HepG2 (cell line): Measurements from ENCODE around the gene NOXA1. TPM values are rescaled to one million over a fixed set of nuclear protein-coding genes. Genes with fewer than 3 reads are reported as not detected.

ENCODE experiments used
- AGO1 ChIP-seq: fragments of 200-400 bp; formaldehyde crosslinking; IDR thresholded peaks from 2 replicates; pipeline ENCODE4 v1.6.1; 2017; ENCODE audit warnings: mild to moderate bottlenecking, low read depth, low read length, moderate library complexity; ENCODE audit not compliant: poor library complexity, severe bottlenecking
- CHD2 ChIP-seq: IDR thresholded peaks from 2 replicates; pipeline ENCODE4 v1.6.1; 2011; ENCODE audit warnings: low read depth, low read length, improper control_type of control experiment
- EP300 ChIP-seq, 3 experiments: sonication (generic) in 1 of 3; formaldehyde crosslinking in 1 of 3; IDR thresholded peaks; 2 replicates each; pipeline versions ENCODE4 v1.5.1 to v1.6.1; 2011 to 2020; ENCODE audit warnings: low read depth in 2 of 3, low read length in 2 of 3, borderline replicate concordance in 1 of 3, improper control_type of control experiment in 1 of 3, mild to moderate bottlenecking in 1 of 3, missing genetic modification reagents in 1 of 3, moderate library complexity in 1 of 3
- KMT2B ChIP-seq: IDR thresholded peaks from 2 replicates; pipeline ENCODE4 v1.6.1; 2016; ENCODE audit warnings: missing genetic modification reagents, missing compliant biosample characterization
- LCORL ChIP-seq, 2 experiments: fragments of 450-650 bp in 1 of 2; sonication (generic) in 1 of 2; formaldehyde crosslinking in 1 of 2; IDR thresholded peaks; 2 replicates each; pipeline versions ENCODE4 v1.5.0 to v1.6.1; 2017 to 2020; ENCODE audit warnings: antibody characterized with exemption in 1 of 2, missing genetic modification reagents in 1 of 2
- NONO ChIP-seq, 2 experiments: fragments of 450-650 bp in 1 of 2; sonication (generic) in 1 of 2; formaldehyde crosslinking in 1 of 2; IDR thresholded peaks in 1 of 2; conservative IDR thresholded peaks in 1 of 2; 2 replicates each; pipeline versions ENCODE4 v1.6.1 to v1.8.0; 2017 to 2022; ENCODE audit warnings: mild to moderate bottlenecking in 1 of 2, missing genetic modification reagents in 1 of 2, moderate library complexity in 1 of 2
- PHB2 ChIP-seq: fragments of 450-650 bp; IDR thresholded peaks from 2 replicates; pipeline ENCODE4 v1.6.1; 2018; ENCODE audit not compliant: partially characterized antibody
- REPIN1 ChIP-seq: sonication (generic); formaldehyde crosslinking; IDR thresholded peaks from 2 replicates; pipeline ENCODE4 v1.8.0; 2022; ENCODE audit warnings: missing genetic modification reagents, low read depth, mild to moderate bottlenecking, borderline replicate concordance
- SRF ChIP-seq: IDR thresholded peaks from 2 replicates; pipeline ENCODE4 v1.6.1; 2011; ENCODE audit warnings: mild to moderate bottlenecking, low read depth, low read length, moderate library complexity
- SSRP1 ChIP-seq: IDR thresholded peaks from 2 replicates; pipeline ENCODE4 v1.6.1; 2016; ENCODE audit warnings: control low read depth
- ZNF282 ChIP-seq: fragments of 450-650 bp; IDR thresholded peaks from 2 replicates; pipeline ENCODE4 v1.6.1; 2018; ENCODE audit not compliant: partially characterized antibody
- polyA plus RNA-seq, 8 experiments: library from polyadenylated mRNA; depleted of rRNA in 3 of 8; stranded (reverse) in 7 of 8; unstranded in 1 of 8; fragments of >200 nt; fragmentation: Illumina TruSeq in 4 of 8; extraction: Trizol in 4 of 8; gene quantifications; 2 replicates each; pipeline versions ENCODE4 v1.2.1 to v1.2.3, GENCODE V29; 2011 to 2016; ENCODE audit warnings: low read depth in 4 of 8, missing spikeins in 1 of 8, mixed read lengths in 1 of 8; ENCODE audit not compliant: insufficient read depth in 1 of 8
- total RNA-seq, 5 experiments: library from RNA; depleted of rRNA; stranded (reverse); fragments of >200 nt; fragmentation: Illumina TruSeq; extraction: Trizol; gene quantifications; 2 replicates each; pipeline ENCODE4 v1.2.3, GENCODE V29; 2016; ENCODE audit warnings: low read depth in 1 of 5
- TF ChIP-seq, protein P1 (sequence below): sonication (generic); formaldehyde crosslinking; IDR thresholded peaks from 2 replicates; pipeline ENCODE4 v1.5.0; 2020; ENCODE audit warnings: mild to moderate bottlenecking, missing genetic modification reagents, borderline replicate concordance
- TF ChIP-seq, protein P2 (sequence below): sonication (generic); formaldehyde crosslinking; IDR thresholded peaks from 2 replicates; pipeline ENCODE4 v1.5.0; 2020; ENCODE audit warnings: missing genetic modification reagents
- TF ChIP-seq, protein P3 (sequence below): sonication (generic); formaldehyde crosslinking; IDR thresholded peaks from 2 replicates; pipeline ENCODE4 v1.5.0; 2020; ENCODE audit warnings: mild to moderate bottlenecking, missing genetic modification reagents

NOXA1 gene
- total and polyA plus RNA-seq, 2 of the 13 experiments (the other 11 are each of a cell fraction or from before 2014, with no cell fraction given): 0.78 to 1.2 TPM

DNA sequence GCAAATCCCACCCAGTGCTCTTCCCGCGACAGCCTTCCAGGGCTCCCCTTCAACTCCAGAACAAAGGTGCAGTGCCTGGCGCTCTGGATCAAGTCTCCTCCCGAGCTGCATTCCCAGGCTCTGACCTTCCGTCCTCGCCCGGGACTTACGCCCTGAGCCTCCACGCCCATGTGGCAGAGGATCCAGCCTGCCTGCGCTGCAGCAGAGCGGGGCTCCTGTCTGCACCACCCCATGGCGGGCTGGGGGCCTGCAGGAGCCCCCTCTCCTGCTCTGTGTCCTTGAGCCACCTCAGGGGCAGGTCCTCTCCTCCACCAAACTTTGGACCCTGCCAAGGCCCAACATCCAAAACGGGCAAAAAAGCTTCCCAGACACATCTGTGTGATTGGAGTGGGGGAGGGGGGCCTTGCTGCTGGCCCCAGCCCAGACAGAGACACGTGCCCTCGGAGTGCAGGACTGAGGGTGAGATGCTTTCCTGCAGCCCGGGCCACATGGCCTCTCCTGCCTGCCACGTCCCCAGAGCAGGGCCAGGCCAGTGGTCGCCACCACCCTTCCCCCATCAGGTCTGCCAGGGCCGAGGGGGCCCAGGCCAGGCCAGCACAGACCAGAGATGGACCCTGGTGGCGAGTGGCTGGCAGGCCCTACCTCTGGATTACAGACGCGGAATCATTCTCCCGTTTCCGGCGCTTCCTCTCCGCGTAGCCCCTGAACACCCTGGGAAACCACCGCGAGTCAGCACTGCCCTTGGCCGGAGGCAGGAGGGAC lies 31.6 kb downstream of the NOXA1 start (continued):
- TF ChIP-seq, protein P1, sequence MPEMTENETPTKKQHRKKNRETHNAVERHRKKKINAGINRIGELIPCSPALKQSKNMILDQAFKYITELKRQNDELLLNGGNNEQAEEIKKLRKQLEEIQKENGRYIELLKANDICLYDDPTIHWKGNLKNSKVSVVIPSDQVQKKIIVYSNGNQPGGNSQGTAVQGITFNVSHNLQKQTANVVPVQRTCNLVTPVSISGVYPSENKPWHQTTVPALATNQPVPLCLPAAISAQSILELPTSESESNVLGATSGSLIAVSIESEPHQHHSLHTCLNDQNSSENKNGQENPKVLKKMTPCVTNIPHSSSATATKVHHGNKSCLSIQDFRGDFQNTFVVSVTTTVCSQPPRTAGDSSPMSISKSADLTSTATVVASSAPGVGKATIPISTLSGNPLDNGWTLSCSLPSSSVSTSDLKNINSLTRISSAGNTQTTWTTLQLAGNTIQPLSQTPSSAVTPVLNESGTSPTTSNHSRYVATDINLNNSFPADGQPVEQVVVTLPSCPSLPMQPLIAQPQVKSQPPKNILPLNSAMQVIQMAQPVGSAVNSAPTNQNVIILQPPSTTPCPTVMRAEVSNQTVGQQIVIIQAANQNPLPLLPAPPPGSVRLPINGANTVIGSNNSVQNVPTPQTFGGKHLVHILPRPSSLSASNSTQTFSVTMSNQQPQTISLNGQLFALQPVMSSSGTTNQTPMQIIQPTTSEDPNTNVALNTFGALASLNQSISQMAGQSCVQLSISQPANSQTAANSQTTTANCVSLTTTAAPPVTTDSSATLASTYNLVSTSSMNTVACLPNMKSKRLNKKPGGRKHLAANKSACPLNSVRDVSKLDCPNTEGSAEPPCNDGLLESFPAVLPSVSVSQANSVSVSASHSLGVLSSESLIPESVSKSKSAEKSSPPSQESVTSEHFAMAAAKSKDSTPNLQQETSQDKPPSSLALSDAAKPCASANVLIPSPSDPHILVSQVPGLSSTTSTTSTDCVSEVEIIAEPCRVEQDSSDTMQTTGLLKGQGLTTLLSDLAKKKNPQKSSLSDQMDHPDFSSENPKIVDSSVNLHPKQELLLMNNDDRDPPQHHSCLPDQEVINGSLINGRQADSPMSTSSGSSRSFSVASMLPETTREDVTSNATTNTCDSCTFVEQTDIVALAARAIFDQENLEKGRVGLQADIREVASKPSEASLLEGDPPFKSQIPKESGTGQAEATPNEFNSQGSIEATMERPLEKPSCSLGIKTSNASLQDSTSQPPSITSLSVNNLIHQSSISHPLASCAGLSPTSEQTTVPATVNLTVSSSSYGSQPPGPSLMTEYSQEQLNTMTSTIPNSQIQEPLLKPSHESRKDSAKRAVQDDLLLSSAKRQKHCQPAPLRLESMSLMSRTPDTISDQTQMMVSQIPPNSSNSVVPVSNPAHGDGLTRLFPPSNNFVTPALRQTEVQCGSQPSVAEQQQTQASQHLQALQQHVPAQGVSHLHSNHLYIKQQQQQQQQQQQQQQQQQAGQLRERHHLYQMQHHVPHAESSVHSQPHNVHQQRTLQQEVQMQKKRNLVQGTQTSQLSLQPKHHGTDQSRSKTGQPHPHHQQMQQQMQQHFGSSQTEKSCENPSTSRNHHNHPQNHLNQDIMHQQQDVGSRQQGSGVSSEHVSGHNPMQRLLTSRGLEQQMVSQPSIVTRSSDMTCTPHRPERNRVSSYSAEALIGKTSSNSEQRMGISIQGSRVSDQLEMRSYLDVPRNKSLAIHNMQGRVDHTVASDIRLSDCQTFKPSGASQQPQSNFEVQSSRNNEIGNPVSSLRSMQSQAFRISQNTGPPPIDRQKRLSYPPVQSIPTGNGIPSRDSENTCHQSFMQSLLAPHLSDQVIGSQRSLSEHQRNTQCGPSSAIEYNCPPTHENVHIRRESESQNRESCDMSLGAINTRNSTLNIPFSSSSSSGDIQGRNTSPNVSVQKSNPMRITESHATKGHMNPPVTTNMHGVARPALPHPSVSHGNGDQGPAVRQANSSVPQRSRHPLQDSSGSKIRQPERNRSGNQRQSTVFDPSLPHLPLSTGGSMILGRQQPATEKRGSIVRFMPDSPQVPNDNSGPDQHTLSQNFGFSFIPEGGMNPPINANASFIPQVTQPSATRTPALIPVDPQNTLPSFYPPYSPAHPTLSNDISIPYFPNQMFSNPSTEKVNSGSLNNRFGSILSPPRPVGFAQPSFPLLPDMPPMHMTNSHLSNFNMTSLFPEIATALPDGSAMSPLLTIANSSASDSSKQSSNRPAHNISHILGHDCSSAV (CRISPR knock-in tag): no peak; the same call in 1 of the 2 replicates
- TF ChIP-seq, protein P2, sequence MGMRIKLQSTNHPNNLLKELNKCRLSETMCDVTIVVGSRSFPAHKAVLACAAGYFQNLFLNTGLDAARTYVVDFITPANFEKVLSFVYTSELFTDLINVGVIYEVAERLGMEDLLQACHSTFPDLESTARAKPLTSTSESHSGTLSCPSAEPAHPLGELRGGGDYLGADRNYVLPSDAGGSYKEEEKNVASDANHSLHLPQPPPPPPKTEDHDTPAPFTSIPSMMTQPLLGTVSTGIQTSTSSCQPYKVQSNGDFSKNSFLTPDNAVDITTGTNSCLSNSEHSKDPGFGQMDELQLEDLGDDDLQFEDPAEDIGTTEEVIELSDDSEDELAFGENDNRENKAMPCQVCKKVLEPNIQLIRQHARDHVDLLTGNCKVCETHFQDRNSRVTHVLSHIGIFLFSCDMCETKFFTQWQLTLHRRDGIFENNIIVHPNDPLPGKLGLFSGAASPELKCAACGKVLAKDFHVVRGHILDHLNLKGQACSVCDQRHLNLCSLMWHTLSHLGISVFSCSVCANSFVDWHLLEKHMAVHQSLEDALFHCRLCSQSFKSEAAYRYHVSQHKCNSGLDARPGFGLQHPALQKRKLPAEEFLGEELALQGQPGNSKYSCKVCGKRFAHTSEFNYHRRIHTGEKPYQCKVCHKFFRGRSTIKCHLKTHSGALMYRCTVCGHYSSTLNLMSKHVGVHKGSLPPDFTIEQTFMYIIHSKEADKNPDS (CRISPR knock-in tag): no peak
- TF ChIP-seq SSRP1 (CRISPR knock-in tag) (no peak), SRF (peak; percentile 65; the same call in 1 of the 2 replicates), CHD2 (peak; percentile 47; the same call in 1 of the 2 replicates), EP300 (IDR thresholded peaks at IDR 0.05; ENCODE audit: low read depth in 2 of 2, low read length in 2 of 2) (peak in 1 of 2 experiments; percentile 70; a peak in 2 of 4 replicates), EP300 (CRISPR knock-in tag; IDR thresholded peaks at IDR 0.05; ENCODE audit: borderline replicate concordance) (peak; percentile 84), KMT2B (CRISPR knock-in tag) (peak; percentile 79), PHB2 (no peak), ZNF282 (no peak), LCORL (IDR thresholded peaks at IDR 0.05) (no peak), LCORL (CRISPR knock-in tag; IDR thresholded peaks at IDR 0.05) (peak; percentile 92), REPIN1 (CRISPR knock-in tag) (peak; percentile 88), AGO1 (no peak), NONO (IDR thresholded peaks at IDR 0.05) (no peak), NONO (CRISPR knock-in tag; conservative IDR thresholded peaks at IDR 0.05) (peak; percentile 69)
- TF ChIP-seq, protein P3, sequence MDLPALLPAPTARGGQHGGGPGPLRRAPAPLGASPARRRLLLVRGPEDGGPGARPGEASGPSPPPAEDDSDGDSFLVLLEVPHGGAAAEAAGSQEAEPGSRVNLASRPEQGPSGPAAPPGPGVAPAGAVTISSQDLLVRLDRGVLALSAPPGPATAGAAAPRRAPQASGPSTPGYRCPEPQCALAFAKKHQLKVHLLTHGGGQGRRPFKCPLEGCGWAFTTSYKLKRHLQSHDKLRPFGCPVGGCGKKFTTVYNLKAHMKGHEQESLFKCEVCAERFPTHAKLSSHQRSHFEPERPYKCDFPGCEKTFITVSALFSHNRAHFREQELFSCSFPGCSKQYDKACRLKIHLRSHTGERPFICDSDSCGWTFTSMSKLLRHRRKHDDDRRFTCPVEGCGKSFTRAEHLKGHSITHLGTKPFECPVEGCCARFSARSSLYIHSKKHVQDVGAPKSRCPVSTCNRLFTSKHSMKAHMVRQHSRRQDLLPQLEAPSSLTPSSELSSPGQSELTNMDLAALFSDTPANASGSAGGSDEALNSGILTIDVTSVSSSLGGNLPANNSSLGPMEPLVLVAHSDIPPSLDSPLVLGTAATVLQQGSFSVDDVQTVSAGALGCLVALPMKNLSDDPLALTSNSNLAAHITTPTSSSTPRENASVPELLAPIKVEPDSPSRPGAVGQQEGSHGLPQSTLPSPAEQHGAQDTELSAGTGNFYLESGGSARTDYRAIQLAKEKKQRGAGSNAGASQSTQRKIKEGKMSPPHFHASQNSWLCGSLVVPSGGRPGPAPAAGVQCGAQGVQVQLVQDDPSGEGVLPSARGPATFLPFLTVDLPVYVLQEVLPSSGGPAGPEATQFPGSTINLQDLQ (CRISPR knock-in tag): no peak; the same call in 1 of the 2 replicates
